Occipital lobe (tissue), 2 donors: ENCODE data around the gene FLT1. TPM values are rescaled to one million over a fixed set of nuclear protein-coding genes. Genes with fewer than 3 reads are reported as not detected.

ENCODE experiments used
- DNase-seq: peaks from one replicate; lab custom pipeline; 2025; lab: John Stamatoyannopoulos, UW
- total RNA-seq: library from RNA; depleted of rRNA; stranded (reverse); fragments of >200 nt; gene quantifications from one replicate; pipeline ENCODE4 v1.2.3, GENCODE V29; 2014

The FLT1 gene
- total RNA-seq, 1 donor from 2014 or later: 13.7 TPM

DNA sequence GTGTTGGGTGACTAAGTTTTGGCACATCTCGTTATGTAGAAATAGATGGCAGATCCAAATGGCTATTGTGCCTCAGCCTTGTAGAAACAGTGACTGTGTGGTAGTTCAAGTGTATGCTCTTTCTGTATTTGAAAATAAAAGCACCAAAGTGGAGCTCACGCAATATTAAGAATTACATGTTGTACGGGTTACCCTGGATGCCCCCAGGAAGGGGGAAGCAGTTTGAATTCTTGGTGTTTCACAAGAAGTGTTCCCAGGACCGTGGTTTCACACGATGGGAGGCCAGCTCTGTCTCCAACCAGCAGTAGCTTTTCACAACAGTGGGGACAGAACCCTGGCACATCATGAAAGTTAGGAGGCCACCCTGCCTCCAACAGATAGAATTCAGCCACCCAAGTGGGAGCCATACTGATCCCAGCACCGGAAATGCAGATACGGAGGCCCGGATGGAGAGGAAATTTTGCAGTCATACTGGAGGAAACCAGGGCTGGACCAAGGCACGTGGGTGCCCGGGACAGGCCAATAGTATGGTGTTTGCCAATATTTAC, 8.9 kb downstream of the FLT1 start:
- DNase-seq: no peak

- DNase-seq: no peak
These were observed 9.4 kb downstream of the FLT1 start for GRCh38 chr13:28485551-28485950.

GRCh38 chr13:28485097-28485496, 9.8 kb downstream of the FLT1 start:
- no peak for DNase-seq

DNA sequence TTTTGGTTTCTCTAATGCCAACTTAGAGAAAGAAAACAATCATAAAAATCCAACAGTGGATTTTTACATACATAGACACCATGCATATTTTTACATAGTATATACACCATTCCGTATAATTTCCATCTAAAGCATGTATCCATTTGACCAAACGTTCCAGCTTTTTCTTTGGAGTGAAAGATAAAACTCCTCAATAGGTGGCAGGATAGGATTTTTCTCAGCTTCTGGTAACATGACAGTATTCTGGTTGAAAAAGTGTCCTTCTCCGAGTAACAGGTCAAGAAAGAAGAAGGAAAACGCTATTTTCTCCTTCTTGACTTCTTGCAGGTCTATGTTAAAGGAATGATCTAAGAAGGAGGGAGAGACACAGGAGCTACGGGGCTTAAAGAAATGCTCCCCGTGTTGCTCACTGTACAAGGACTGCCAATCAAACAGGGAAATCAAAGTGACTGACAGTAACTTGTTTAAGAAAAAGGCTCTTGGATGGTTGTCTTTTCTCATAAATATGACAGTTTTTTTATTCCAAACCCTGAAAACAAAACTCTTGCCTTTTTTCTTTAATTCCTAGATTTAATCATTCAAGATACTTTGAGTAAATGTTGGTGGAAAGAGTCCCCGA, 11.5 kb downstream of the FLT1 start:
- DNase-seq: no peak

DNA sequence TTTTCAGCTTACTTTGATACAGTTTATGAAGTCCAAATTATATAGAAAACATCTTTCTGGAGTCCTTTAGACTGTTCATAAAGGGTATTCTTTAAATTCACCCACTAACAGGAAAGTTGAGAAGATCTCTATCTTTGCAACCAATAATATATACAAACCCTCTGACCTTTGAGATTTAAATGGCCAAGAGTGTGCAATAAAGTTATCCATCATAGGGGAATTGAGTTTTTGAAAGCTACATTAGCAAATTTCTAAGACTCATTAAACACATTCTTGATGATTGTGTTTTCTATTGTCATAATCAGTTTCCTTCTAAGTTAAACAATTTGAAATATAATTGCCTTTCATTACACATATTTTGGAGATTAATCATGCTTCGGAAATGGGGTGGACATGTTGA, 15.9 kb downstream of the FLT1 start:
- DNase-seq: no peak

GRCh38 chr13:28478127-28478526, 16.8 kb downstream of the FLT1 start:
- DNase-seq: no peak

DNA sequence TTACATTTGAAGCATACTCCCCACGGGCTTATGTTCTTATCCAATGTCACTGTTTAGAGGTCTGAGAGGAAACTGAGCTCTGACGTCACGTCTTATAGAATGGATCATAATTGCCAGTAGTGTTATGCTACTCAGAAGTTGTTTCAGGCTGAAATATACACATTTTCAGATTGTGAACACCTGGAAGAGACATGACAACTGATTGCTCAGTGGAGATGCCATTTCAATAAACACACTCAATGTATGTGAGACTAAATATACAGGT, 17.3 kb downstream of the FLT1 start:
- no peak for DNase-seq

DNA sequence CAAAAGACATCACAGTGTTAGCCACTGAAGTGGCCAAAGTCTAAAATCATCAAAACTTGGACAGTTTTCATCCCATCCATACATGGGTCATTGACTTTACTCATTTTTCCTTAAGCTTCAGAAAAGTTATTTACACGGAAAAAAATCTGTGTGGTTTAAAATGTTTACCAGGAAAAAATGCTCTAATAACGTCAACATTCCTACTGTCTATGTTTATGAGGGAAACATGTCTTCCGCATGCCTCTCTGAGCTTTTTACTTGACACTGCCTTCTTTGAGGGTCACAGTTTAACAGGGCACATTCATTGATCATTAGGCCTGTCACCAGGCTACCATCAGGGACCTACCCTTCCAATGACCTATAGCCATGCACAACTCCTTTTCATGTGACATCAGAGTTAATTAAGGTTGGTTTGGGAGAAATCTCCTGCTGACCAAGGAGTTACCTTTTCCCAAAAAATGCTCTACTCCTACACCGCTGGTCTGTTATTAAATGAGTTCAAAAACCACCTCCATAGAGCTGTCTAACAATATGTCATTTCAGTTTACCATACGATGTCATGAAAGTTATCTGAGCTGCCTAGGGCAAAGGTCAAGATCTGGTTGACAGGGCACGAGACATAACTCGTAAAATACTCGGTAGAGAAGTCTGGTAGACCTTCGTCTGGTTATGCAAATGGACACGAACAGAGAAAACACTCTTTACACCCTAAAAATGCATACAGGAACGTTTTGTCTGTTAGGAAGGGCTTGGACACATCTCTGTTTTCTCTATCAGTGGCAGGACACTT, 17.8 kb downstream of the FLT1 start:
- DNase-seq: no peak

GRCh38 chr13:28475916-28476725, 18.8 kb downstream of the FLT1 start:
- DNase-seq: no peak

GRCh38 chr13:28474491-28475134, 20.3 kb downstream of the FLT1 start:
- no peak for DNase-seq

DNA sequence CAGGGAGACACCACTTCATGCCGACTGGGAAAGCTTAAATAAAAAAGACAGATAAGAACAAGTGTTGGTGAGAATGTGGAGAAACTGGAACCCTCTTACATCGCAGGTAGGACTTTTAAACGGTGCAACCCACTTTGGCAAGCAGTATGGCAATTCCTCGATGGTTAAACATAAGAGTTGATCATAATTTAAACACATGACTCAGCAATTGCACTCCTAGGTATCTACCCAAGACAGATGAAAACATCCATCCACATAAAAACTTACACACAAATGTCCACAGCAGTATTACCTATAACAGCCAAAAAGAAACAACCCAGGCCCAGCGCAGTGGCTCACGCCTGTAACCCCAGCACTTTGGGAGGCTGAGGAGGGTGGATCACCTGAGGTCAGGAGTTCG, 21.9 kb downstream of the FLT1 start:
- DNase-seq: no peak

DNA sequence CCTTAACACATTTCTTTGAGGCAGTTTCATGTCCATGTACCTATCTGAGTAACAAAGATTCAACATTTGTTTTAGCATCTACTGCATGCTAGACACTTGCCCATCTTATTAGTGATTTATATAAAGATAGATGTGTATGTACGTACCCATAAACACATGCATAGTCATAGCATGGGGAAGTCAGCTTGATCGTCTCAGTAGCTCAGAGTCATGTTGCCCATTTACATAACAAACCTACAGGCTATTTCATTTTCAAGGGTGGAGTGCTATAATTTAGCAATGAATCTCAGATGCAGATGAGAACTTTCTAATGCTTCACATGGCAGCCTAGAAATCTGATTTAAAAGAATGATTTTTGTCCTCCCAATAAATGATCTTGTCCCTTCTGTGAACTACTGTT, 23.5 kb downstream of the FLT1 start:
- DNase-seq: no peak

GRCh38 chr13:28470296-28470695, 24.6 kb downstream of the FLT1 start:
- no peak for DNase-seq

- no peak for DNase-seq
These were observed 25.6 kb downstream of the FLT1 start for GRCh38 chr13:28469316-28469715.

- no peak for DNase-seq
These were observed 26.7 kb downstream of the FLT1 start for GRCh38 chr13:28468023-28468915.

DNA sequence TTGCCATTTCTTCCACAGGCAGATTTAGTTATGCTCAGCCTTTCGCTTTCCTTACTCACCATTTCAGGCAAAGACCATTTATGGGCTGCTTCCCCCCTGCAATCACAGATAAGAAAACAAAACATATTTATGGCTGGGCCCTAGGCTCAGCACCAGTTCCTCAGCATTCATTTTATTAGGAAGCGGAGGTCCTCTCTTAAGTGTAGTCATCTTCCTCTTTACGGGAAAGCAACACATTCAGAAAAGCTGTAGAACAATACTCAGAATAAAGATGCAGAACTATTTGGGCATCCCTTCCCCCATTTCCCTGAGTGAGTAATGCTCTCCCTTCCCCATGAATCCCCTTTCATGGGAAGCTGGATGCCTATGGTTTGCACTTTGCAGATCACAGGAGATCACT, 27.9 kb downstream of the FLT1 start:
- no peak for DNase-seq

- DNase-seq: no peak
These were observed 28.8 kb downstream of the FLT1 start for GRCh38 chr13:28466151-28466550.

DNA sequence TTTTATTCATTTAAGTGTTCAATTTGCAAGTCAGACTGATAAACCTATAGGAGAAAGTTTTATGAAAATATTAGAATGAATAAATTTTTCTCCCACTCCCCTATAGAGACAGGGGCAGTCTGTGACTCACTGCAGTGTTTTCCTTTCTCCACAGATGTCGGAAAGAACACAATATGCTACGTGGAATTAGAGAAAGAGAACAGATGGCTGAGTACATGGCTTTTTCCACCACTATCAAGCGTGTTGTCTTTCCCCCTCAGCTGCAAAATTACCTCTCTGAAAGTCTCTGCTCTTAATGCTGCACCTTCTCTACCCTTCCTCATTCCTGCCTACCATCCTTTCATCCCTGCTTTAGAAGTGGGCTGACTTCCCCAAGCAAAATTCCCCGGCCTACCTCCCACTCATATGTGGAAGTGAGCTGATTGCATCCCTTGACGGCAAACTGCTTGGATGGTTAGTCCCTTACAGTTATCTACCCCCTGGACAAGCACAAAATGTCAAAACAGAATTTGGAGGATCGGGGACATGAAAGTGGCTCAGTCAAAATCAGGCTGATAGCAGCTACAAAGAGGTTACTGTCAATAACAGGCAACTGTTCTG, 30.0 kb downstream of the FLT1 start:
- DNase-seq: no peak

DNA sequence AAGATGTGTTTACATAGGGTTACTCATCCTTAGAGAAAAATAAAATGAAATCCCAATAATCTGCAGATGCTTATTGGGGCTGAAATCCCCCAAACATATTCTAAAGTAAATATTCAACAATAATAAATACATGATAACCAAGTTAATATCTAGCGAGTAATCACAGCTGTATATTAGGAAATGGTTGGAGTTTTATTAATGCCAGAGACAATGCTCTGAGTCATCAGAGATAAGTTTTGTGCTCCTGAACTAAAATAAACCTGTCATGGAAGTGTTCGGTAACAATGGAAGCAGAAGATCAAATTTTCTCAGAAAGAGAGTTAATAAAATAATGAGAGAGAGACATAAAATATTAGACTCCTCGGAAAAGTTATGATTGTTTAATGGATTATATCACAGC, 31.4 kb downstream of the FLT1 start:
- no peak for DNase-seq

DNA sequence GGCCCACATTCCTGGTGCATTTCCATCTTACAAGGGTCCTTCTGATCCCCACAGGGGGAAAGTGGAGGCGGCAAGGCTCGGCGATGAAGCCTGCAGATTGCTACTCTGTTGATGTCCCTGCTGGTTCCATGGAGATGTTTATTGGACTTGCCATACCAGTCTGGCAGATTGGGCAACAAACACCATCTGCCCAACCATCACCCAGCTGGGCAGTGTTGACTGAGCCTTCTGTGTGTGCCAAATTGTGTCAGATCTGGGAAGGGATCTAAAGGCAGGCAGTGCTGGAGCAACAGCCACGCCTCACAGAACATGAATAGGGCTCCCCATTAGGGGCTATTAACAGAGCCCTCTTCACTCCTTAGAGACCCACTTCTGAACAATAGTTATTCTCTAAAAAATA, 35.0 kb downstream of the FLT1 start:
- no peak for DNase-seq

- DNase-seq: no peak
These were observed 36.3 kb downstream of the FLT1 start for GRCh38 chr13:28458608-28459007.
